Left renal cortex interstitium (tissue), 4 donors: Measurements from ENCODE around the gene SELENOO. TPM values are rescaled to one million over a fixed set of nuclear protein-coding genes. Genes with fewer than 3 reads are reported as not detected.

Experiments used
- DNase-seq, 4 donors: peaks; one replicate each; pipeline ENCODE4 v3.0.0-alpha.2; 2013; ENCODE audit warnings: low read depth in 4 of 4, low spot score in 2 of 4, missing footprints in 1 of 4
- polyA plus RNA-seq, 4 donors: library from polyadenylated mRNA; unstranded; fragments of 120-200 nt; gene quantifications; one replicate each; pipeline ENCODE4 v1.2.1, GENCODE V29; 2013; ENCODE audit not compliant: insufficient read length in 4 of 4

SELENOO gene
- polyA plus RNA-seq, 4 donors: 16.3 to 33.8 (median 26.2) TPM

DNA sequence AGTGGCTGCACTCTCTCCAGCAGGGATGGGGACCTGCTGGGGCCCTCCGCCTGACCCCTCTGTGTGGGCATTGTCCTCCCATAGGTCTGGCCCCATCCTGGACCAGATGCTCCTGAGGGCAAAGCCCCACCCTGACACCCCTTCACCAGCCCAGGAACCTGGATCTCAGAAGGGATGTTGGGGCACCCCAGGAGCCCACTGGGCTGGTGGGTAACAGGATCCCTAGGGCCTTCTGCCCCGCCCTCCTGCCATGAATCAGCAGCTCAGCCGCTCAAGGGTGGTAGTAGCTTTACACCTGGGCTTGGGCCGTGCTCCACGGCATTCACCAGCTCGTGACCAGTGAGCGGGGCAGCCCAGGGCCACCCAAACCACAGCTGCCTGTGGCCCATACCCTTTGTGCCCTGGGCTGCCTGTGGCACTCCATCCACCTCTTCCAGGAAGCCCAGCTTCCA, 61.7 kb downstream of the SELENOO start:
- DNase-seq: no peak

DNA sequence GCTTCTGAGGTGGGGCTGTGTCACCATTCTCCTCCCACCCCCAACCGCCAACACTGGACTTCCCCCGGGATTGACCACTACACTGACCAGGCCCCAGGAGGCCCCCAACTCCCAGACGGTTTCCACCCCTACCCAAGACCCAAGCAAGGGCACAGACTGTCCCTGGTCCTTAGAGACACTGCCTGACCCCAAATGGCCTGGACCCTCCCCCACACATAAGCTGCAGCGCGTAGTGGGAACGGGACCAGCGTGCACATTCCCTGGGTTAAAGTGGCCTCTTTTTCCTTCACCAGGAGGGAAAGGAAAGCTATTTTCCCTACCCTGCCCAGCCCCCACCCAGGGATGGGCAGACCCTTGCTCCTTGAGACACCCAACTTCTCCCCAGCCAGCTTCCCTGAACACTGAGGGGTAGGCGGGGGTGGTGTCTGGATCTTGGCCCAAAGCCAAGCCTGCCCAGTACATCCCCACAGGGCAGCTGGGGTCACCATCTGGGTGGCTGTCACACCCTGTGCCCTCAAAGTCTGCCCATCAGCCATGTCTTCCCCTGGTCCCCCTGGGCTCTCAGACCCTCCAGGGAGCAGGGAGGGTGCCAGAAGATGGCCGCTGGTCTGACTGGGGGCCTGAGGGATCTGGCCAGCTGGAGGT, 62.3 kb downstream of the SELENOO start:
- DNase-seq: no peak

DNA sequence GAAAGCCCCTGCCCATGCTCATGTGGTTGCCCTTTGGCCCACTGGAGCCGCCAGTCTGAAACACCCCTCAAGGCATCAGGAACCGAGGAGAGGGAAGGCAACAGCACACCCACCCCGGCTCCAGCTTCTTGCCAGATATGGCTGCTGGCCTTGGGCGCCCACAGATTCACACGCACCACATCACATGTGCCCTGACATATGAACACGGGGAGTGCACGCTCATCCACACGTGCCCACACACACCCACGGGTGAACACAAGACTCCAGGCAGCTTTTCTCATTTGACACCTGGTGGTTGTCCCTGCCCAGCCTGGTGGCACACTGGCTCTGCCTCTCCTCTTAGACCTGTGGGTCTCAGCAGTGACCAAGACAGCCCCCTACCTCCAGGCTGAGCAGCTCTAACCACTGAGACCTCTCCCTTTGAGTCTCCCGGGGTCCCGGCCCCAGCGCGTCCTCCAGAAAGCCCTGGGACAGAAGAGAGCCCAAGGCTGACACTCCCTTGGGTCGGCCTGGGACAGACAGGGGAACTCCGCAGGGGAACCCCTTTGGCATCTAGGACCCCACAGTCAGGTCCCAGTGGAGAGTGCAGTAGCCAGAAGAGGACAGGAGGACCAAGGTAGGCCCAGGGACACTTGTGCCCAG, 63.4 kb downstream of the SELENOO start:
- no peak for DNase-seq

DNA sequence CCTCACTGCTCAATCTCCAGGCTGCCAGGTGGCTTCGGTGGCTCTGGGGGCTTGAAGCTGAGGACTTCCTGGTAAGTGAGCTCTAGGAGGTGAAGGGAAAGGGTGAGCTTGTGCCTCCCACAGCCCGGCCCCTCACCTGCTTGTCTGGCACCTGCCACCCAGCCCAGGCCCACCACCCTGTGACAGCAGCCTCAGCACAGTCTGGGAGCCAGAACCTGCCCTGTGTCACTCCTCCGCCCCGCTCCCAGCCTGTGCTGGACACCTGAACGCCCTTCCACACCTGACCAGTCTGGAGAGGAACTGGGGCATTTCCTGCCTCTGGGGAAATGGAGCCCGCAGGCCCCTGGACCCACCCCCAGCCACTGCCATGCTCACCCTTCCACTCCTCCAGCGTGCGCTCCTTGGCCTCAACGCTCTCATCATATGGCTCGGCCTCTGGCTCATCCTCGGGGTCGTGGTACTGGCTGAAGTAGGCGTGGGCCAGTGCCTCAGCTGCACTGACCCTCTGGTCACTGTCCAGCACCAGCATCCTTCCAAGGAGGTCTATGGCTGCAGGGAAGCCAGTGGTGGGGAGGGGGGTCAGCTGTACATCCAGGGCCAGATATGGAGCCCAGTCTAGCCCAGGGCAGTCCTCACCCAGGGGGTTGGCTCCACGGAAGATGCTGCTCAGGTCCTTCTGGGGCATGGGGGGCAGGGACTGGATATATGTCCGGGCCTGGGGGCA, 64.3 kb downstream of the SELENOO start:
- no peak for DNase-seq

DNA sequence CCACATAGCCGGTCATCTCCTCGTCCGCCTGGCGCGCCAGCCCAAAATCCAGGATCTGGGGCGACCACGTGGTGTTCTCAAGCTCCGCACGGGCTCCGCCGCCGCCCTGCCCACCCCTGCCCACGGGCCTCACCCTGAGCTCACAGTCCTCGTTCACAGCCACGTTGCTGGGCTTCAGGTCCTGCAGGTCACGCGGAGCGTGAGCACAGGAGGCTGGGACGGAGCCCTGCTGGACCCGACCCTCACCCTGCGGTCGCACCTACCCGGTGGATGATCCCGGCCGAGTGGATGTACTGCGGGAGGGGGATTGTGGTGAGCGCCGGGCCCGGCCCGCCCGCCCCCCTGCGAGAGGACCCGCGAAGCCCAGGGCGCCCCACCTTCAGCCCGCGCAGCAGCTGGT, 66.2 kb downstream of the SELENOO start:
- DNase-seq: no peak

Other genes starting within 250 kb of the SELENOO start
- gene PIM3, start 240.2 kb upstream of the SELENOO start, polyA plus RNA-seq: 10 to 100 TPM; 14.5 to 26.4 (median 22.3) TPM
- gene IL17REL, start 188.2 kb upstream of the SELENOO start, polyA plus RNA-seq: under 1 TPM in 1 of 4 donors, not detected in 3; 0.06 TPM
- not detected for gene TTLL8, start 142.7 kb upstream of the SELENOO start, polyA plus RNA-seq
- gene MLC1, start 115.6 kb upstream of the SELENOO start, polyA plus RNA-seq: 1 to 10 TPM in 3 of 4 donors, under 1 TPM in 1; 0.78 to 1.6 (median 1.2) TPM
- 1 to 10 TPM in 2 of 4 donors, under 1 TPM in 2; 0.37 to 1.2 (median 0.86) TPM for gene MOV10L1, start 111.0 kb upstream of the SELENOO start, polyA plus RNA-seq
- 1 to 10 TPM in 3 of 4 donors, under 1 TPM in 1; 0.99 to 2.4 (median 1.6) TPM for gene PANX2, start 30.3 kb upstream of the SELENOO start, polyA plus RNA-seq
- 10 to 100 TPM; 16.8 to 34.6 (median 28.6) TPM for gene TRABD, start 15.1 kb upstream of the SELENOO start, polyA plus RNA-seq
- gene TUBGCP6, start 44.0 kb downstream of the SELENOO start, polyA plus RNA-seq: 10 to 100 TPM; 25.1 to 54.9 (median 40.5) TPM
- 10 to 100 TPM; 15.2 to 35.6 (median 24.8) TPM for gene HDAC10, start 50.3 kb downstream of the SELENOO start, polyA plus RNA-seq
- 10 to 100 TPM; 10.8 to 23.0 (median 15.1) TPM for gene MAPK12, start 60.7 kb downstream of the SELENOO start, polyA plus RNA-seq
- gene MAPK11, start 69.4 kb downstream of the SELENOO start, polyA plus RNA-seq: 1 to 10 TPM; 6.8 to 9.4 (median 8.8) TPM
- 100 to 1,000 TPM; 206 to 275 (median 234) TPM for gene PLXNB2, start 106.6 kb downstream of the SELENOO start, polyA plus RNA-seq
- 10 to 100 TPM; 10.1 to 19.9 (median 16.0) TPM for gene DENND6B, start 126.0 kb downstream of the SELENOO start, polyA plus RNA-seq
- 10 to 100 TPM; 33.0 to 61.1 (median 46.3) TPM for gene PPP6R2, start 142.3 kb downstream of the SELENOO start, polyA plus RNA-seq